SK-N-SH treated with all-trans-retinoic acid at 6 μM for 48 hours (cell line): ENCODE results near the gene EPHA6.

ENCODE experiments used
- ATAC-seq: fragments of 200-7000 bp; cut with Tn5 transposase; 3 replicates; pipeline ENCODE4 v1.9.1; 2020; ENCODE audit warnings: mild to moderate bottlenecking, moderate library complexity
- CSDC2 ChIP-seq: fragments of 250-450 bp; sonication (Bioruptor Pico); IDR thresholded peaks from 2 replicates; pipeline ENCODE4 v1.5.0; 2020; ENCODE audit warnings: mild to moderate bottlenecking, moderate library complexity
- ESRRG ChIP-seq: fragments of 250-450 bp; sonication (Bioruptor Pico); IDR thresholded peaks from 2 replicates; pipeline ENCODE4 v1.6.1; 2021; ENCODE audit warnings: mild to moderate bottlenecking
- GLIS3 ChIP-seq: fragments of 250-450 bp; sonication (Bioruptor Pico); IDR thresholded peaks from 2 replicates; pipeline ENCODE4 v1.5.0; 2020; ENCODE audit warnings: mild to moderate bottlenecking, moderate library complexity
- ISL1 ChIP-seq: fragments of 250-450 bp; sonication (Bioruptor Pico); IDR thresholded peaks from 2 replicates; pipeline ENCODE4 v2.1.2; 2022; ENCODE audit warnings: mild to moderate bottlenecking, moderate library complexity
- OSR1 ChIP-seq: fragments of 250-450 bp; sonication (Bioruptor Pico); IDR thresholded peaks from 2 replicates; pipeline ENCODE4 v1.8.0; 2022; ENCODE audit warnings: moderate library complexity, mild to moderate bottlenecking, inconsistent platforms
- PATZ1 ChIP-seq: fragments of 250-450 bp; sonication (Bioruptor Pico); IDR thresholded peaks from 2 replicates; pipeline ENCODE4 v1.8.0; 2020; ENCODE audit warnings: mild to moderate bottlenecking, moderate library complexity, borderline replicate concordance
- PPARA ChIP-seq: fragments of 250-450 bp; sonication (Bioruptor Pico); IDR thresholded peaks from 2 replicates; pipeline ENCODE4 v1.5.0; 2020; ENCODE audit warnings: mild to moderate bottlenecking, borderline replicate concordance
- RARB ChIP-seq: fragments of 250-450 bp; sonication (Bioruptor Pico); IDR thresholded peaks from 2 replicates; pipeline ENCODE4 v1.8.0; 2021; ENCODE audit warnings: mild to moderate bottlenecking, moderate library complexity
- TOX ChIP-seq: fragments of 250-450 bp; sonication (Bioruptor Pico); IDR thresholded peaks from 2 replicates; pipeline ENCODE4 v1.8.0; 2021; ENCODE audit warnings: mild to moderate bottlenecking, moderate library complexity, borderline replicate concordance
- ZFP3 ChIP-seq: fragments of 250-450 bp; sonication (Bioruptor Pico); IDR thresholded peaks from 2 replicates; pipeline ENCODE4 v1.5.0; 2020; ENCODE audit warnings: mild to moderate bottlenecking, moderate library complexity
- ZFP30 ChIP-seq: fragments of 450-650 bp; formaldehyde crosslinking; IDR thresholded peaks from 2 replicates; pipeline ENCODE4 v1.5.0; 2022; ENCODE audit warnings: mild to moderate bottlenecking, moderate library complexity
- ZNF565 ChIP-seq: fragments of 450-650 bp; formaldehyde crosslinking; conservative IDR thresholded peaks from 2 replicates; pipeline ENCODE4 v1.5.0; 2020; ENCODE audit warnings: low read depth, mild to moderate bottlenecking, moderate library complexity
- ZNF70 ChIP-seq: fragments of 450-650 bp; formaldehyde crosslinking; IDR thresholded peaks from 2 replicates; pipeline ENCODE4 v1.5.0; 2020; ENCODE audit warnings: mild to moderate bottlenecking, moderate library complexity
- ZNF8 ChIP-seq: fragments of 450-650 bp; formaldehyde crosslinking; IDR thresholded peaks from 2 replicates; pipeline ENCODE4 v1.5.0; 2020; ENCODE audit warnings: mild to moderate bottlenecking, moderate library complexity
- TF ChIP-seq, protein P1 (sequence below): fragments of 250-450 bp; sonication (Bioruptor Pico); IDR thresholded peaks from 2 replicates; pipeline ENCODE4 v1.5.1; 2021; ENCODE audit warnings: mild to moderate bottlenecking, moderate library complexity
- TF ChIP-seq, protein P2 (sequence below): fragments of 250-450 bp; sonication (Bioruptor Pico); IDR thresholded peaks from 2 replicates; pipeline ENCODE4 v1.8.0; 2021; ENCODE audit warnings: low read depth, mild to moderate bottlenecking, moderate library complexity, borderline replicate concordance
- TF ChIP-seq, protein P3 (sequence below): fragments of 250-450 bp; sonication (Bioruptor Pico); IDR thresholded peaks from 2 replicates; pipeline ENCODE4 v1.5.0; 2020; ENCODE audit warnings: mild to moderate bottlenecking, moderate library complexity

EPHA6 gene

DNA sequence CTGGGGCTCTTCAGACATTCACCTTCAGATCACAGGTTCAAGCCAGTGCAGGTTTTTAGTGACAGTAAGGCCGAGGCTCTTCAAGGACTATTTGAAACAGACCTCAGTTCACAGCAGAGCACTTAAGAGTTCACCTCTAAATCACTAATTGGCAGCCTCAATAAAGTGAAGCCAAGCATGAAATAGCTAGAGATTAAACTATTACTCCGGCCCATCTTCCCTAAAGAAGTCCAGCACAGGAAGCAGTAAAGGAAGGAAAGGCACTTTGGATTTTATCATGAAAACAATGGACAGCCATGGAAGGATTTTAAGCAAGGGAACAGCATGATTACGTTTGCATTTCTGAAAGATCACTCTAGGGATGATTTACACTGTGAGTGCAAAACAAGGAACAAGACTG, 922.5 kb downstream of the EPHA6 start:
- TF ChIP-seq, protein P1, sequence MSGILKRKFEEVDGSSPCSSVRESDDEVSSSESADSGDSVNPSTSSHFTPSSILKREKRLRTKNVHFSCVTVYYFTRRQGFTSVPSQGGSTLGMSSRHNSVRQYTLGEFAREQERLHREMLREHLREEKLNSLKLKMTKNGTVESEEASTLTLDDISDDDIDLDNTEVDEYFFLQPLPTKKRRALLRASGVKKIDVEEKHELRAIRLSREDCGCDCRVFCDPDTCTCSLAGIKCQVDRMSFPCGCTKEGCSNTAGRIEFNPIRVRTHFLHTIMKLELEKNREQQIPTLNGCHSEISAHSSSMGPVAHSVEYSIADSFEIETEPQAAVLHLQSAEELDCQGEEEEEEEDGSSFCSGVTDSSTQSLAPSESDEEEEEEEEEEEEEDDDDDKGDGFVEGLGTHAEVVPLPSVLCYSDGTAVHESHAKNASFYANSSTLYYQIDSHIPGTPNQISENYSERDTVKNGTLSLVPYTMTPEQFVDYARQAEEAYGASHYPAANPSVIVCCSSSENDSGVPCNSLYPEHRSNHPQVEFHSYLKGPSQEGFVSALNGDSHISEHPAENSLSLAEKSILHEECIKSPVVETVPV (CRISPR knock-in tag): no peak
- no peak for ATAC-seq

DNA sequence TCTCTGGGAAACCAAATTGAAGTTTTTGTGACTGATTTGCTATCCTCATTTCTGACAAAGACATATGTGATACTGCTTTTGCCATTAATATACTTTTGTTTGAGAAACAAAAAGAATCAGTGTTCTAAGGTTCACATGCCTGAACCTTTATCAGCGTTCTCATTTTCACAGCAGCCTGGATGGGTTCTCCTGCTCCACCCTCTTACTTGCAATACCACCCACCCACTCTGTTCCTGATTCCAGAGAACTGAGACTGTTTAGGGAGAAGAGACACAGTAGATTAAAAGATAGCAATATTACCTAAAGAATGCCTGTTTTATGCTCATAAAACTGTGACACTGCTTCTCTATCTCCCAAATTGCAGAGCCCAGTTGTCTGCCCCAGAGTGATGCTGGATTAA, 924.4 kb downstream of the EPHA6 start:
- ATAC-seq: no peak
- TF ChIP-seq PATZ1 (CRISPR knock-in tag) (no peak), OSR1 (CRISPR knock-in tag) (no peak), ZNF565 (CRISPR knock-in tag) (no peak), ZFP3 (no peak), ZFP30 (CRISPR knock-in tag) (no peak), ISL1 (CRISPR knock-in tag) (no peak), CSDC2 (CRISPR knock-in tag) (no peak), ZNF70 (CRISPR knock-in tag) (no peak), ESRRG (CRISPR knock-in tag) (no peak)
- TF ChIP-seq, protein P2, sequence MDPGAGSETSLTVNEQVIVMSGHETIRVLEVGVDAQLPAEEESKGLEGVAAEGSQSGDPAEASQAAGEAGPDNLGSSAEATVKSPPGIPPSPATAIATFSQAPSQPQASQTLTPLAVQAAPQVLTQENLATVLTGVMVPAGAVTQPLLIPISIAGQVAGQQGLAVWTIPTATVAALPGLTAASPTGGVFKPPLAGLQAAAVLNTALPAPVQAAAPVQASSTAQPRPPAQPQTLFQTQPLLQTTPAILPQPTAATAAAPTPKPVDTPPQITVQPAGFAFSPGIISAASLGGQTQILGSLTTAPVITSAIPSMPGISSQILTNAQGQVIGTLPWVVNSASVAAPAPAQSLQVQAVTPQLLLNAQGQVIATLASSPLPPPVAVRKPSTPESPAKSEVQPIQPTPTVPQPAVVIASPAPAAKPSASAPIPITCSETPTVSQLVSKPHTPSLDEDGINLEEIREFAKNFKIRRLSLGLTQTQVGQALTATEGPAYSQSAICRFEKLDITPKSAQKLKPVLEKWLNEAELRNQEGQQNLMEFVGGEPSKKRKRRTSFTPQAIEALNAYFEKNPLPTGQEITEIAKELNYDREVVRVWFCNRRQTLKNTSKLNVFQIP (CRISPR knock-in tag): no peak
- TF ChIP-seq, protein P1 (CRISPR knock-in tag): no peak
- TF ChIP-seq, protein P3, sequence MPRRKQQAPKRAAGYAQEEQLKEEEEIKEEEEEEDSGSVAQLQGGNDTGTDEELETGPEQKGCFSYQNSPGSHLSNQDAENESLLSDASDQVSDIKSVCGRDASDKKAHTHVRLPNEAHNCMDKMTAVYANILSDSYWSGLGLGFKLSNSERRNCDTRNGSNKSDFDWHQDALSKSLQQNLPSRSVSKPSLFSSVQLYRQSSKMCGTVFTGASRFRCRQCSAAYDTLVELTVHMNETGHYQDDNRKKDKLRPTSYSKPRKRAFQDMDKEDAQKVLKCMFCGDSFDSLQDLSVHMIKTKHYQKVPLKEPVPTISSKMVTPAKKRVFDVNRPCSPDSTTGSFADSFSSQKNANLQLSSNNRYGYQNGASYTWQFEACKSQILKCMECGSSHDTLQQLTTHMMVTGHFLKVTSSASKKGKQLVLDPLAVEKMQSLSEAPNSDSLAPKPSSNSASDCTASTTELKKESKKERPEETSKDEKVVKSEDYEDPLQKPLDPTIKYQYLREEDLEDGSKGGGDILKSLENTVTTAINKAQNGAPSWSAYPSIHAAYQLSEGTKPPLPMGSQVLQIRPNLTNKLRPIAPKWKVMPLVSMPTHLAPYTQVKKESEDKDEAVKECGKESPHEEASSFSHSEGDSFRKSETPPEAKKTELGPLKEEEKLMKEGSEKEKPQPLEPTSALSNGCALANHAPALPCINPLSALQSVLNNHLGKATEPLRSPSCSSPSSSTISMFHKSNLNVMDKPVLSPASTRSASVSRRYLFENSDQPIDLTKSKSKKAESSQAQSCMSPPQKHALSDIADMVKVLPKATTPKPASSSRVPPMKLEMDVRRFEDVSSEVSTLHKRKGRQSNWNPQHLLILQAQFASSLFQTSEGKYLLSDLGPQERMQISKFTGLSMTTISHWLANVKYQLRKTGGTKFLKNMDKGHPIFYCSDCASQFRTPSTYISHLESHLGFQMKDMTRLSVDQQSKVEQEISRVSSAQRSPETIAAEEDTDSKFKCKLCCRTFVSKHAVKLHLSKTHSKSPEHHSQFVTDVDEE (CRISPR knock-in tag): no peak

DNA sequence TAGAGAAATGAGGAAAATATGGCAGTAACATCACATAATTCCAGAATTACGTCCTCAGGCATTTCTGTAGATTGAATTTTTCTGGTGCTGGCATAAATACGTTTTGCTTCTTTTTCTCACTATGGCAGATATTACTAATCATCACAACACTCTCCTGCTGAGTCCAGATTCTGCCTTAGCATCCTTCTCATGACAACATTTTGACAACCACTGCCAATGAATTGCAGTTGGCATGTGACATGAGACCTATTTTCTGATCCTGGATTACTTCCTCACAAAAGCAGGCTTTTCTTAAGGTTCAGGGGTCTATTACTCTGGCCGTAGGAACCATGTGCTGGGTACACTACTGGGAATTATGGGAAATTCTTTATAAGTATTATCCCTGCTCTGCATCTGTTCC, 927.6 kb downstream of the EPHA6 start:
- no peak for TF ChIP-seq ZNF70 (CRISPR knock-in tag)
- TF ChIP-seq ZFP3: no peak
- no peak for TF ChIP-seq TOX
- TF ChIP-seq ESRRG (CRISPR knock-in tag): no peak
- no peak for TF ChIP-seq ISL1 (CRISPR knock-in tag)
- no peak for ATAC-seq

GRCh38 chr3:97744289-97744688, 929.9 kb downstream of the EPHA6 start:
- no peak for TF ChIP-seq ISL1 (CRISPR knock-in tag)
- TF ChIP-seq, protein P3 (CRISPR knock-in tag): no peak
- no peak for TF ChIP-seq ZNF8 (CRISPR knock-in tag)
- no peak for TF ChIP-seq RARB (CRISPR knock-in tag)
- TF ChIP-seq, protein P1 (CRISPR knock-in tag): no peak
- no peak for TF ChIP-seq TOX
- no peak for TF ChIP-seq GLIS3 (CRISPR knock-in tag)
- no peak for TF ChIP-seq ZFP3
- no peak for TF ChIP-seq CSDC2 (CRISPR knock-in tag)
- no peak for TF ChIP-seq ZNF565 (CRISPR knock-in tag)
- no peak for TF ChIP-seq ESRRG (CRISPR knock-in tag)
- TF ChIP-seq OSR1 (CRISPR knock-in tag): no peak
- TF ChIP-seq PPARA: no peak
- ATAC-seq: no peak
